Heart left ventricle (tissue), 16 donors: ENCODE measurements around the gene DIS3L2. TPM values are rescaled to one million over a fixed set of nuclear protein-coding genes. Genes with fewer than 3 reads are reported as not detected.
A peak's percentile ranks its signal among the peaks of the same experiment; 100 is the strongest.

Experiments used
- ATAC-seq, 4 donors: fragments of 200-7000 bp; cut with Tn5 transposase; one replicate each; pipeline ENCODE4 v1.9.1; 2020 to 2022; ENCODE audit warnings: moderate library complexity in 4 of 4, mild to moderate bottlenecking in 3 of 4, moderate number of reproducible peaks in 1 of 4
- DNase-seq, 5 donors: peaks; one replicate each; pipeline ENCODE4 v3.0.0-alpha.2; 2020
- H3K27ac ChIP-seq, 12 donors: fragments of 200-600 bp; sonication (generic) in 4 of 12; one replicate each; pipeline versions ENCODE4 v1.5.0 to v1.8.0; 2016 to 2022; ENCODE audit warnings: mild to moderate bottlenecking in 2 of 12
- H3K27me3 ChIP-seq, 9 donors: fragments of 200-600 bp; sonication (generic) in 2 of 9; one replicate each; pipeline versions ENCODE4 v1.5.1 to v1.8.0; 2016 to 2022; ENCODE audit warnings: mild to moderate bottlenecking in 3 of 9
- H3K36me3 ChIP-seq, 9 donors: fragments of 200-600 bp; sonication (generic) in 2 of 9; one replicate each; pipeline versions ENCODE4 v1.5.0 to v1.8.0; 2018 to 2022; ENCODE audit warnings: mild to moderate bottlenecking in 2 of 9
- H3K4me1 ChIP-seq, 12 donors: fragments of 200-600 bp; sonication (generic) in 4 of 12; one replicate each; pipeline versions ENCODE4 v1.5.0 to v1.8.0; 2016 to 2022; ENCODE audit warnings: mild to moderate bottlenecking in 3 of 12
- H3K4me3 ChIP-seq, 12 donors: fragments of 200-600 bp; sonication (generic) in 4 of 12; one replicate each; pipeline versions ENCODE4 v1.5.0 to v1.8.0; 2017 to 2022; ENCODE audit warnings: mild to moderate bottlenecking in 9 of 12, moderate library complexity in 4 of 12
- H3K9me3 ChIP-seq, 12 donors: fragments of 200-600 bp; sonication (generic) in 4 of 12; one replicate each; pipeline versions ENCODE4 v1.5.0 to v1.8.0; 2016 to 2022; ENCODE audit warnings: mild to moderate bottlenecking in 1 of 12
- POLR2A ChIP-seq, 2 donors: fragments of 450-650 bp; IDR thresholded peaks; one replicate each; pipeline ENCODE4 v1.6.1; 2017; ENCODE audit warnings: antibody characterized with exemption in 2 of 2, mild to moderate bottlenecking in 2 of 2, moderate library complexity in 2 of 2
- WGBS, 4 donors: extraction: QIAGEN DNeasy Blood & Tissue Kit in 2 of 4; methylation state at CpG; one replicate each; pipeline versions ENCODE4 v1.1.5 to v1.1.7; 2013 to 2018; 5-methylcytosine and 5-hydroxymethylcytosine counted together
- intact Hi-C, 10 donors: fragments of 100-400 bp; cut with DNase I; formaldehyde crosslinking; loops; one replicate each; pipeline versions ENCODE4 v1.11.1 to v1.14.2; 2022
- polyA plus RNA-seq, 2 donors: library from polyadenylated mRNA; stranded (reverse); fragments of 200-250 nt; gene quantifications; one replicate each; pipeline ENCODE4 v1.2.3, GENCODE V29; 2013
- total RNA-seq, 9 donors: library from RNA; depleted of rRNA in 2 of 9; stranded (reverse); fragments of >200 nt in 2 of 9; fragmentation: NEBNext Ultra II Directional in 3 of 9; extraction: Animal tissue kit (Norgen Biotek cat#: 25700) in 3 of 9; gene quantifications; one replicate each; pipeline versions ENCODE4 v1.1.0 to v1.2.4, GENCODE V29; 2016 to 2023
- TF ChIP-seq, protein P1 (sequence below), 12 donors: fragments of 200-600 bp; sonication (generic) in 4 of 12; IDR thresholded peaks; one replicate each; pipeline versions ENCODE4 v1.5.0 to v1.8.0; 2018 to 2022; ENCODE audit warnings: antibody characterized with exemption in 12 of 12, mild to moderate bottlenecking in 5 of 12
- donor health status: ischemic (EF 13 %, LVEDD 7.1; RV severe dilation, severe dysfunction).
- donor health status: healthy with polysubstance abuse.
- donor health status: DM: no; HTN: yes; CAD: no.
- donor health status: DM: no; HTN: no; CAD: no.
- donor health status: ischemic (EF 25% LVEDD 6.9; RV normal size, moderate dysfunction).
- donor health status: ischemic (EF 25% LVEDD 5.7; RV mildly dilated, moderate dysfunction).
- donor health status: healthy.
- donor health status: DM: yes; HTN: yes; CAD: no.
- donor health status: ischemic (EF 35%, LVEDD 5.7; RV mildly dilated, moderate dysfunction).
- donor health status: nonischemic (EF 11% LVEDD 7.7; RV severe dilation, severe dysfunction).
- donor health status: DM: yes; HTN: yes; CAD: no.
- donor health status: PGD.
- donor health status: ischemic (EF 29% LVEDD 5.4; RV normal size, mild dysfunction).
- donor health status: nonischemic (EF 23%, LVEDD 6.1; RV moderate dilation, normal function).

The DIS3L2 gene
- total and polyA plus RNA-seq, 11 donors: 12.4 to 27.3 (median 21.8) TPM

DNA sequence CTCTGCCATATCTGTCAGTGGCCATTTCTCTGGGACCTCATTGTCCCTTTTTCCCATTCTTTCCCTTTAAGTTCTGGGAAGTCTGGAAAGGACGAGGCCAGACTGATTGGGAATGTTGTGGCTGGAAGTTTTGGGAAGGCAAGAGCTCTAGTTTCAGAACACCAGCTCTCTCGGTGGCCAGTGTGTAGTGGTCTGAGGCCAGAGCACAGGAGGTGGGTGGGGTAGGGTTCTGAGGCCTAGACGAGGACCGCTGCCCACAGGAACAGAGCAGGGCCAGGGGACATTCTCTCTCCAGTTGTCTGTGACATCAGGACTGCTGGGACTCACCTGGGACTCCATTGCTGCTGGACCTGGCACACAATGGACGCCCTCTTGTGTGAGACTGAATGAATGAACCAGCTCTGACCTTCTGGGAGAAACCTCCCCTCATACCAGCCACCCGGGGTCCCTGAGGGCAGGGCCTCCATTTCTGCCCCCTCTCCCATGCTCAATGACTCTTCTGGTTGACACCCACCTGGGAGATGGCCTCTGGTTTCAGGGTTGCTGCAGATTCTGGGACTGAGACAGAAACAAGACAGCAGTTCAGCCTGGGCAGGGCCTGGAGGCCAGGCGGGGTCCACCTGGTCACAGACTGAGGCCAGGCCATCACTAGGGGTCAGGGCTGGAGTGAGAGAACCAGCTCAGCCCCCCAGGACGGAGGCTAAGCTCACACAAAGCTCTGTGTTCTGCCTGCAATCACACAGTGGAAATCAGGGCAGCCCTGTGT is 26.9 kb upstream of the DIS3L2 start:
- ATAC-seq: peak in 3 of 4 donors; percentile 7 to 10 (median 7)

DNA sequence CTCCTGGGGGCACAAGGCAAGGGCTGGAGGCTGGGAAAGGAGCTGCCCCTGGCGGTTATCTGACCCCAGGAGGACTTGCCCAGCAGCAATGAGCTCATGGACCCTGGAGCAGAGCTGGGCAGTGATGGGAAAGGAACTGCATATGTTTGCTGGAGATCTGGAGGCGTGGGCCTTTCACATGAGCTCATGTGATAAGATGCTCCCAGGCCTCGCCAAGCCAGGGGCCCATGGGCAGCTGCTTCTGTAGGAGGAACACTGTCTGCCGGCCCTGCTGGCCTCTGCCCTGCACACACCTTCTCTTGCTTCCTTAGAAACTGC is 26.3 kb upstream of the DIS3L2 start:
- ATAC-seq (peak in 2 of 4 donors; percentile 9 to 10), DNase-seq (peak in 2 of 5 donors; percentile 60 to 61)
- H3K27me3 ChIP-seq: no peaks in the 10 kb centered on the region
- H3K4me3 ChIP-seq: no peak overlapping the region
- intact Hi-C loops: no loop called here
- peaks cover 0 to 29% (median 7%) of the 10 kb centered on the region in 12 donors for H3K4me1 ChIP-seq
- 67 to 82% (median 71%) methylated on average over 4 of the region's 4 CpGs for WGBS, 4 donors
- no peaks in the 10 kb centered on the region for H3K36me3 ChIP-seq
- peak overlapping the region in 7 of 12 donors; percentile 29 to 65 (median 37) for H3K27ac ChIP-seq
- H3K9me3 ChIP-seq: no peaks in the 10 kb centered on the region
- TF ChIP-seq, protein P1, sequence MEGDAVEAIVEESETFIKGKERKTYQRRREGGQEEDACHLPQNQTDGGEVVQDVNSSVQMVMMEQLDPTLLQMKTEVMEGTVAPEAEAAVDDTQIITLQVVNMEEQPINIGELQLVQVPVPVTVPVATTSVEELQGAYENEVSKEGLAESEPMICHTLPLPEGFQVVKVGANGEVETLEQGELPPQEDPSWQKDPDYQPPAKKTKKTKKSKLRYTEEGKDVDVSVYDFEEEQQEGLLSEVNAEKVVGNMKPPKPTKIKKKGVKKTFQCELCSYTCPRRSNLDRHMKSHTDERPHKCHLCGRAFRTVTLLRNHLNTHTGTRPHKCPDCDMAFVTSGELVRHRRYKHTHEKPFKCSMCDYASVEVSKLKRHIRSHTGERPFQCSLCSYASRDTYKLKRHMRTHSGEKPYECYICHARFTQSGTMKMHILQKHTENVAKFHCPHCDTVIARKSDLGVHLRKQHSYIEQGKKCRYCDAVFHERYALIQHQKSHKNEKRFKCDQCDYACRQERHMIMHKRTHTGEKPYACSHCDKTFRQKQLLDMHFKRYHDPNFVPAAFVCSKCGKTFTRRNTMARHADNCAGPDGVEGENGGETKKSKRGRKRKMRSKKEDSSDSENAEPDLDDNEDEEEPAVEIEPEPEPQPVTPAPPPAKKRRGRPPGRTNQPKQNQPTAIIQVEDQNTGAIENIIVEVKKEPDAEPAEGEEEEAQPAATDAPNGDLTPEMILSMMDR (IDR thresholded peaks at IDR 0.05): no peak
- no peak for TF ChIP-seq POLR2A (IDR thresholded peaks at IDR 0.05)

More for the DNA sequence above, 26.9 kb upstream of the DIS3L2 start:
- no peak overlapping the region for H3K4me3 ChIP-seq
- TF ChIP-seq, protein P1 (IDR thresholded peaks at IDR 0.05): no peak
- TF ChIP-seq POLR2A (IDR thresholded peaks at IDR 0.05): no peak
- peaks cover 0 to 4% (median 0%) of the 10 kb centered on the region in 9 donors for H3K27me3 ChIP-seq
- intact Hi-C loops: loop anchor here in 1 of 10 donors (5.0 kb wide), 2 partner anchors 53 to 93 kb away; no protein-coding TSS in a partner anchor
- H3K27ac ChIP-seq: peak overlapping the region in 7 of 12 donors; percentile 29 to 65 (median 37)
- DNase-seq: peak in 1 of 5 donors; percentile 36
- H3K4me1 ChIP-seq: peaks cover 0 to 33% (median 8%) of the 10 kb centered on the region in 12 donors
- no peaks in the 10 kb centered on the region for H3K9me3 ChIP-seq
- H3K36me3 ChIP-seq: no peaks in the 10 kb centered on the region
- 67 to 85% (median 79%) methylated on average over 6 to 8 of the region's 8 CpGs for WGBS, 4 donors

DNA sequence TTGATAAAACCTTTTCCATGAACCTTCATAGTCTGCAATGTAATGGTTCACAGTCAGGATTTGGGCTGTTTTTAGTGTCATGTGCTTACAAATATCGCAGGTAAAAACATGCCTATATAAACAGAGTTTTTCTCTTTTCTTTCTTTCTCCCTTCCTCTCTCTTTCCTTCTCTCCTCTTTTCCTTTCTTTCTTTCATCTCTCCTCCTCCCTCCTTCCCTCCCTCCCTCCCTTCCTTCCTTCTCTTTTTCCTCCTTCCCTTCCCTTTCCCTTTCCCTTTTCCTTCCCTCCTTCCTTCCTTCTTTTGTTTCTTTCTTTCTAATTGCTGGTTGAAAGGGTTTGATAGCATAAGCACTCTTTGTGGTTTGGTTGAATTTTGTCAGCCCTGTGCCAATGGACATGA is 25.7 kb upstream of the DIS3L2 start:
- 83 to 95% (median 88%) methylated on average over 1 of the region's 1 CpG for WGBS, 4 donors
- H3K27ac ChIP-seq: no peak overlapping the region
- DNase-seq (no peak), ATAC-seq (no peak)
- no peaks in the 10 kb centered on the region for H3K9me3 ChIP-seq
- intact Hi-C loops: no loop called here
- H3K36me3 ChIP-seq: no peaks in the 10 kb centered on the region
- TF ChIP-seq POLR2A (IDR thresholded peaks at IDR 0.05): no peak
- TF ChIP-seq, protein P1 (IDR thresholded peaks at IDR 0.05): no peak
- H3K4me1 ChIP-seq: peaks cover 0 to 24% (median 7%) of the 10 kb centered on the region in 12 donors
- no peaks in the 10 kb centered on the region for H3K27me3 ChIP-seq
- H3K4me3 ChIP-seq: no peak overlapping the region

DNA sequence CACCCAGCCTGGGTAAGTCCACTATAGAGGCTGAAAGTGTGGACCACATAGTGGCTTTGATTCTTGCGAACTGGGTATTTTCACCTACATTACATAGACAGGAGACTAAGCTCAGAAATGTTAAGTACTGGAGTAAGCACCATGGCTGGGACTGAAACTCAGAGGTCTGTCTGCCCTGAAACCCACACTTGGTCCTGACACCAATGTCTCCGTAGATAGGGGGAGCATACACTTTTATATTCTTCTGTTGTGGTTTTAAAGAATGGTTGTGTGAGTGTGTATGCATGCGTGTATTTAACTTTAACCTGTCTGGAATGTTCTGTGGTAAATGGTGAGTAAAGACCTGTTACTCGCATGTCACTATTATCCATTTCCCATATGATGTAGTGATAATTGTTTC is 25.0 kb upstream of the DIS3L2 start:
- ATAC-seq (no peak), DNase-seq (no peak)
- no peaks in the 10 kb centered on the region for H3K9me3 ChIP-seq
- H3K27me3 ChIP-seq: no peaks in the 10 kb centered on the region
- intact Hi-C loops: no loop called here
- no peak overlapping the region for H3K4me3 ChIP-seq
- H3K4me1 ChIP-seq: peaks cover 0 to 18% (median 5%) of the 10 kb centered on the region in 12 donors
- H3K27ac ChIP-seq: no peak overlapping the region
- no peak for TF ChIP-seq POLR2A (IDR thresholded peaks at IDR 0.05)
- TF ChIP-seq, protein P1 (IDR thresholded peaks at IDR 0.05): no peak
- 83 to 97% (median 92%) methylated on average over 4 of the region's 4 CpGs for WGBS, 4 donors
- H3K36me3 ChIP-seq: no peaks in the 10 kb centered on the region
